ENCODE data around the gene KCNRG.

Gene KCNRG

GRCh38 chr13:50026788-50027473 lies 11.7 kb downstream of the KCNRG start:
- DNase-seq (ENCODE audit: low read depth) = no peak
- TF ChIP-seq CTCF (IDR thresholded peaks at IDR 0.05; ENCODE audit: insufficient read depth, low read depth, low read length, missing control alignments) = no peak

GRCh38 chr13:50030315-50030714 lies 15.1 kb downstream of the KCNRG start:
- peak; percentile 39 for DNase-seq (ENCODE audit: low read depth)
- no peak overlapping the region for H3K4me3 ChIP-seq (ENCODE audit: low read length)
- no peak for TF ChIP-seq CTCF (IDR thresholded peaks at IDR 0.05; ENCODE audit: insufficient read depth, low read depth, low read length, missing control alignments)

More at GRCh38 chr13:50026788-50027473, 11.7 kb downstream of the KCNRG start:
- no peak overlapping the region for H3K4me3 ChIP-seq (ENCODE audit: low read length)

GRCh38 chr13:50033725-50034124 lies 18.5 kb downstream of the KCNRG start:
- no peak overlapping the region for H3K4me3 ChIP-seq (ENCODE audit: low read length)
- no peak for TF ChIP-seq CTCF (IDR thresholded peaks at IDR 0.05; ENCODE audit: insufficient read depth, low read depth, low read length, missing control alignments)
- DNase-seq (ENCODE audit: low read depth) = no peak

GRCh38 chr13:50037788-50038187 lies 22.5 kb downstream of the KCNRG start:
- no peak for TF ChIP-seq CTCF (IDR thresholded peaks at IDR 0.05; ENCODE audit: insufficient read depth, low read depth, low read length, missing control alignments)
- no peak overlapping the region for H3K4me3 ChIP-seq (ENCODE audit: low read length)
- DNase-seq (ENCODE audit: low read depth) = no peak

GRCh38 chr13:50038266-50038665 lies 23.0 kb downstream of the KCNRG start:
- TF ChIP-seq CTCF (IDR thresholded peaks at IDR 0.05; ENCODE audit: insufficient read depth, low read depth, low read length, missing control alignments) = no peak
- no peak overlapping the region for H3K4me3 ChIP-seq (ENCODE audit: low read length)
- no peak for DNase-seq (ENCODE audit: low read depth)

GRCh38 chr13:50052478-50052877 lies 37.2 kb downstream of the KCNRG start:
- H3K4me3 ChIP-seq (ENCODE audit: low read length) = no peak overlapping the region
- no peak for DNase-seq (ENCODE audit: low read depth)
- TF ChIP-seq CTCF (IDR thresholded peaks at IDR 0.05; ENCODE audit: insufficient read depth, low read depth, low read length, missing control alignments) = no peak

- no peak for TF ChIP-seq CTCF (IDR thresholded peaks at IDR 0.05; ENCODE audit: insufficient read depth, low read depth, low read length, missing control alignments)
- DNase-seq (ENCODE audit: low read depth) = no peak
- no peak overlapping the region for H3K4me3 ChIP-seq (ENCODE audit: low read length)
Observed at GRCh38 chr13:50053844-50054243, 38.6 kb downstream of the KCNRG start.

Measured in epithelial cell of esophagus (primary cell).